H9 (cell line): ENCODE data around the gene MUC5AC. TPM values are rescaled to one million over a fixed set of nuclear protein-coding genes. Genes with fewer than 3 reads are reported as not detected.

Experiments used
- DNase-seq: peaks from one replicate; pipeline ENCODE4 v3.0.0-alpha.2; 2017
- H2AFZ ChIP-seq: one replicate; pipeline ENCODE4 v1.6.1; 2013; ENCODE audit warnings: mild to moderate bottlenecking, low read length, control low read depth, moderate library complexity
- H2AK5ac ChIP-seq: 2 replicates; pipeline ENCODE4 v1.6.1; 2013; ENCODE audit warnings: low read length, control low read depth, mixed read lengths; ENCODE audit not compliant: insufficient read length
- H2BK120ac ChIP-seq: one replicate; pipeline ENCODE4 v1.6.1; 2013; ENCODE audit warnings: low read depth, mild to moderate bottlenecking, low read length, control low read depth, inconsistent platforms; ENCODE audit not compliant: poor library complexity, severe bottlenecking
- H2BK12ac ChIP-seq: 2 replicates; pipeline ENCODE4 v1.6.1; 2013; ENCODE audit warnings: low read length, control low read depth, mixed read lengths, low read depth; ENCODE audit not compliant: insufficient read length
- H2BK15ac ChIP-seq: 2 replicates; pipeline ENCODE4 v1.6.1; 2013; ENCODE audit warnings: low read depth, low read length, control low read depth
- H2BK20ac ChIP-seq: one replicate; pipeline ENCODE4 v1.6.1; 2013; ENCODE audit warnings: low read depth, mild to moderate bottlenecking, low read length, control low read depth, inconsistent platforms; ENCODE audit not compliant: poor library complexity, severe bottlenecking
- H2BK5ac ChIP-seq: 2 replicates; pipeline ENCODE4 v1.6.1; 2013; ENCODE audit warnings: low read length, control low read depth, mixed read lengths; ENCODE audit not compliant: insufficient read length
- H3K14ac ChIP-seq: 2 replicates; pipeline ENCODE4 v1.6.1; 2013; ENCODE audit warnings: low read length, control low read depth; ENCODE audit not compliant: insufficient read depth
- H3K18ac ChIP-seq: 2 replicates; pipeline ENCODE4 v1.6.1; 2013; ENCODE audit warnings: low read depth, mild to moderate bottlenecking, mixed read lengths, low read length, control low read depth; ENCODE audit not compliant: insufficient read length
- H3K23ac ChIP-seq: 2 replicates; pipeline ENCODE4 v1.6.1; 2013; ENCODE audit warnings: low read length, control low read depth, mixed read lengths, low read depth; ENCODE audit not compliant: insufficient read length
- H3K23me2 ChIP-seq: 2 replicates; pipeline ENCODE4 v1.6.1; 2013; ENCODE audit warnings: low read depth, mild to moderate bottlenecking, mixed read lengths, low read length, control low read depth; ENCODE audit not compliant: insufficient read length, poor library complexity, severe bottlenecking
- H3K27ac ChIP-seq: 2 replicates; pipeline ENCODE4 v1.5.1; 2013; ENCODE audit warnings: low read length, control low read depth, mixed read lengths, low read depth; ENCODE audit not compliant: insufficient read length
- H3K27me3 ChIP-seq: 2 replicates; pipeline ENCODE4 v1.6.1; 2013; ENCODE audit warnings: low read length, control low read depth, inconsistent platforms; ENCODE audit not compliant: insufficient read depth
- H3K4ac ChIP-seq: 2 replicates; pipeline ENCODE4 v1.6.1; 2013; ENCODE audit warnings: low read depth, mild to moderate bottlenecking, control low read depth, inconsistent platforms, low read length, moderate library complexity
- H3K4me1 ChIP-seq: 2 replicates; pipeline ENCODE4 v1.6.1; 2013; ENCODE audit warnings: low read length, control low read depth, inconsistent platforms; ENCODE audit not compliant: insufficient read depth
- H3K4me2 ChIP-seq: 2 replicates; pipeline ENCODE4 v1.6.1; 2013; ENCODE audit warnings: low read length, control low read depth, mixed read lengths; ENCODE audit not compliant: insufficient read length, insufficient read depth
- H3K56ac ChIP-seq: 2 replicates; pipeline ENCODE4 v1.6.1; 2013; ENCODE audit warnings: low read depth, mild to moderate bottlenecking, mixed read lengths, low read length, control low read depth; ENCODE audit not compliant: insufficient read length
- H3K79me1 ChIP-seq: 2 replicates; pipeline ENCODE4 v1.6.1; 2013; ENCODE audit warnings: low read depth, mild to moderate bottlenecking, moderate library complexity, low read length, control low read depth, inconsistent platforms; ENCODE audit not compliant: insufficient read depth, poor library complexity, severe bottlenecking
- H3K79me2 ChIP-seq: 2 replicates; pipeline ENCODE4 v1.6.1; 2013; ENCODE audit warnings: low read length, control low read depth, inconsistent platforms; ENCODE audit not compliant: insufficient read depth
- H3K9ac ChIP-seq: 2 replicates; pipeline ENCODE4 v1.6.1; 2013; ENCODE audit warnings: low read length, control low read depth, mixed read lengths; ENCODE audit not compliant: insufficient read length; ENCODE audit errors: extremely low read depth
- H3K9me3 ChIP-seq: one replicate; pipeline ENCODE4 v1.6.1; 2013; ENCODE audit warnings: low read depth, low read length, inconsistent platforms; ENCODE audit not compliant: control insufficient read depth
- H3T11ph ChIP-seq: one replicate; pipeline ENCODE4 v1.6.1; 2013; ENCODE audit warnings: mild to moderate bottlenecking, low read length, control low read depth, inconsistent platforms
- H4K20me1 ChIP-seq: one replicate; pipeline ENCODE4 v1.6.1; 2013; ENCODE audit not compliant: control insufficient read depth, insufficient read length, insufficient read depth
- H4K5ac ChIP-seq: 2 replicates; pipeline ENCODE4 v1.6.1; 2013; ENCODE audit warnings: low read depth, mild to moderate bottlenecking, mixed read lengths, low read length, control low read depth; ENCODE audit not compliant: insufficient read length
- H4K8ac ChIP-seq: replicated peaks from 2 replicates; pipeline ENCODE4 v1.6.1; 2013; ENCODE audit warnings: low read length, control low read depth, mixed read lengths, low read depth; ENCODE audit not compliant: insufficient read length
- H4K91ac ChIP-seq: 2 replicates; pipeline ENCODE4 v1.6.1; 2013; ENCODE audit warnings: low read depth, mild to moderate bottlenecking, moderate library complexity, mixed read lengths, low read length, control low read depth; ENCODE audit not compliant: insufficient read length
- H3K27ac Mint-ChIP-seq, 3 experiments: 2 replicates in 2 of 3; 3 replicates in 1 of 3; pipeline ENCODE4 v1.8.0; 2020 to 2021; ENCODE audit warnings: mixed read lengths in 3 of 3, mild to moderate bottlenecking in 1 of 3, moderate library complexity in 1 of 3
- H3K27me3 Mint-ChIP-seq: 2 replicates; pipeline ENCODE4 v1.8.0; 2021; ENCODE audit warnings: low read depth, mild to moderate bottlenecking, moderate library complexity, mixed read lengths
- H3K36me3 Mint-ChIP-seq, 3 experiments: 2 replicates in 2 of 3; 3 replicates in 1 of 3; pipeline ENCODE4 v1.8.0; 2020 to 2021; ENCODE audit warnings: low read depth in 3 of 3, mixed read lengths in 3 of 3; ENCODE audit not compliant: insufficient read depth in 1 of 3
- H3K4me1 Mint-ChIP-seq, 2 experiments: 2 replicates each; pipeline ENCODE4 v1.8.0; 2020; ENCODE audit warnings: mixed read lengths in 2 of 2
- H3K4me3 Mint-ChIP-seq, 2 experiments: 2 replicates in 1 of 2; 3 replicates in 1 of 2; pipeline ENCODE4 v1.8.0; 2020 to 2021; ENCODE audit warnings: mild to moderate bottlenecking in 2 of 2, mixed read lengths in 2 of 2, moderate library complexity in 1 of 2
- H3K9me3 Mint-ChIP-seq, 2 experiments: 2 replicates in 1 of 2; 3 replicates in 1 of 2; pipeline ENCODE4 v1.8.0; 2020; ENCODE audit warnings: mild to moderate bottlenecking in 2 of 2, mixed read lengths in 2 of 2, moderate library complexity in 1 of 2
- CTCF ChIP-seq: fragments of 200-600 bp; sonication (generic); conservative IDR thresholded peaks from 3 replicates; pipeline ENCODE4 v1.8.0; 2021; ENCODE audit warnings: antibody characterized with exemption, mild to moderate bottlenecking
- WGBS: extraction: QIAGEN DNeasy Blood & Tissue Kit; methylation state at CpG from one replicate; pipeline ENCODE4 v1.1.7; 2013; ENCODE audit warnings: missing lambda C conversion rate, low lambda C conversion rate, mixed read lengths; ENCODE audit not compliant: insufficient read length; ENCODE audit errors: extremely low coverage; 5-methylcytosine and 5-hydroxymethylcytosine counted together
- total RNA-seq: library from RNA; stranded (reverse); gene quantifications from 2 replicates; pipeline ENCODE4 v1.2.1, GENCODE V29; 2021

Gene MUC5AC
- total RNA-seq, 1 experiment from 2014 or later, result not detected

DNA sequence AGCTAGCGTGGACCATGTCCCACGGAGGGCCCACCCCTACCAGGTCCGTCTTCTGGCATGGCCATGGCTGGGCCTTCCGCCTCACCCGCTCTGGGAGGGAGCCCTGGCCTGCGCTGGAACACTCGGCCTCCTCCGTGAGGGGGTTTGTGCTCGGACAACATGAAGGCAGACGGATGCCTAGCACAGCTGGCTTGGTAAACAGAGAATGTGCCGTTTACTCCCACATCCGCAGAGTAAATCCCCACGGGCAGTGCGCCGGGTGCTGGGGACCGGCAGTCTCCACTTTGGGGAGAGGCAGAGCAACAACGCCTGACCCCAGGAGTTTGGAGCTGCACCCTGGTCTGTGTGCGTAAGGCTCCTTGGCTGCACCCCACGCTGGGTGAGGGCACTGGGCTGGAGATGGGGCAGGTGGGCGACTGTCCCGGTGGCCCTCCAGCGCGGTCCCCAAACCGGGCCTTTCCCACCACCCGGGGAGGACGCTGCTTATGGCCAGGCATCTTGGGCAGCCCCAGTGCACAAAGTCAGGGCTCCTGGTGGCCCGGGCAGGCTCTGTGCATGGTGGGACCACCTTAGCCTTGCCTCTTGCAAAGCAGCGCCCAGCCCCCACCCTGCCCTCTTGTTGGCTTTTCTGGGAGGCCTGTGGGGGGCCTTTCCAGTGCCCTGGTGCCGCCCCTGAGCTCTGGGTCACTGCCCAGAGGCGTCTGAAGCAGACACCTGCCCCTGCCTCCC lies 30.7 kb upstream of the MUC5AC start:
- H4K8ac ChIP-seq, result no peak overlapping the region
- no peaks in the 10 kb centered on the region for H3K4me1 ChIP-seq
- no peaks in the 10 kb centered on the region for H3K79me2 ChIP-seq
- H3K18ac ChIP-seq, result no peak overlapping the region
- no peaks in the 10 kb centered on the region for H3K27me3 ChIP-seq
- H3K14ac ChIP-seq, result no peak overlapping the region; the same call in 1 of the 2 replicates
- H2AK5ac ChIP-seq, result no peak overlapping the region
- H3K4ac ChIP-seq, result no peak overlapping the region
- H3K9me3 ChIP-seq, result no peaks in the 10 kb centered on the region
- peaks cover 2 to 6% of the 10 kb centered on the region in 2 experiments; a peak in 3 of 5 replicates for H3K9me3 Mint-ChIP-seq
- H4K91ac ChIP-seq, result no peak overlapping the region
- peak; percentile 22 for DNase-seq
- no peak for TF ChIP-seq CTCF
- H3K23ac ChIP-seq, result no peak overlapping the region
- H3K79me1 ChIP-seq, result no peaks in the 10 kb centered on the region
- H2BK12ac ChIP-seq, result no peak overlapping the region
- peaks cover 18% of the 10 kb centered on the region for H3K27me3 Mint-ChIP-seq
- H2BK20ac ChIP-seq, result no peak overlapping the region
- no peaks in the 10 kb centered on the region; a peak in 1 of 4 replicates for H3K4me1 Mint-ChIP-seq
- no peak overlapping the region for H2BK120ac ChIP-seq
- H4K20me1 ChIP-seq, result no peaks in the 10 kb centered on the region
- H3K4me3 Mint-ChIP-seq, result no peak overlapping the region
- H2BK15ac ChIP-seq, result no peak overlapping the region
- H2BK5ac ChIP-seq, result no peak overlapping the region
- H3T11ph ChIP-seq, result no peak overlapping the region
- H2AFZ ChIP-seq, result no peak overlapping the region
- H3K56ac ChIP-seq, result no peak overlapping the region
- H4K5ac ChIP-seq, result no peak overlapping the region
- no CpG with 5 or more reads among the region's 30 CpGs for WGBS
- H3K9ac ChIP-seq, result no peak overlapping the region
- no peaks in the 10 kb centered on the region for H3K23me2 ChIP-seq
- H3K36me3 Mint-ChIP-seq, result no peaks in the 10 kb centered on the region
- H3K4me2 ChIP-seq, result no peak overlapping the region
- H3K27ac Mint-ChIP-seq, result no peak overlapping the region
- no peak overlapping the region for H3K27ac ChIP-seq
